Keratinocyte (primary cell): ENCODE measurements around the gene OR5K3.

Source experiments
- EZH2 ChIP-seq: IDR thresholded peaks from one replicate; pipeline ENCODE4 v1.6.1; 2012; ENCODE audit warnings: inconsistent platforms, mild to moderate bottlenecking, low read length, moderate library complexity
- TF ChIP-seq, protein P1 (sequence below), 3 experiments: IDR thresholded peaks in 1 of 3; conservative IDR thresholded peaks in 1 of 3; optimal IDR thresholded peaks in 1 of 3; 2 replicates in 2 of 3; 3 replicates in 1 of 3; pipeline versions ENCODE3 to v1.5.1; 2011; ENCODE audit warnings: low read length in 3 of 3, mild to moderate bottlenecking in 3 of 3, moderate library complexity in 2 of 3, control low read depth in 1 of 3, inconsistent platforms in 1 of 3; ENCODE audit not compliant: insufficient read depth in 2 of 3; ENCODE audit errors: extremely low read depth in 1 of 3

GRCh38 chr3:98341758-98342157 is 48.7 kb upstream of the OR5K3 start:
- TF ChIP-seq, protein P1, sequence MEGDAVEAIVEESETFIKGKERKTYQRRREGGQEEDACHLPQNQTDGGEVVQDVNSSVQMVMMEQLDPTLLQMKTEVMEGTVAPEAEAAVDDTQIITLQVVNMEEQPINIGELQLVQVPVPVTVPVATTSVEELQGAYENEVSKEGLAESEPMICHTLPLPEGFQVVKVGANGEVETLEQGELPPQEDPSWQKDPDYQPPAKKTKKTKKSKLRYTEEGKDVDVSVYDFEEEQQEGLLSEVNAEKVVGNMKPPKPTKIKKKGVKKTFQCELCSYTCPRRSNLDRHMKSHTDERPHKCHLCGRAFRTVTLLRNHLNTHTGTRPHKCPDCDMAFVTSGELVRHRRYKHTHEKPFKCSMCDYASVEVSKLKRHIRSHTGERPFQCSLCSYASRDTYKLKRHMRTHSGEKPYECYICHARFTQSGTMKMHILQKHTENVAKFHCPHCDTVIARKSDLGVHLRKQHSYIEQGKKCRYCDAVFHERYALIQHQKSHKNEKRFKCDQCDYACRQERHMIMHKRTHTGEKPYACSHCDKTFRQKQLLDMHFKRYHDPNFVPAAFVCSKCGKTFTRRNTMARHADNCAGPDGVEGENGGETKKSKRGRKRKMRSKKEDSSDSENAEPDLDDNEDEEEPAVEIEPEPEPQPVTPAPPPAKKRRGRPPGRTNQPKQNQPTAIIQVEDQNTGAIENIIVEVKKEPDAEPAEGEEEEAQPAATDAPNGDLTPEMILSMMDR (optimal IDR thresholded peaks at IDR 0.05 in 1 of 3, IDR thresholded peaks at IDR 0.05 in 1 of 3, conservative IDR thresholded peaks at IDR 0.05 in 1 of 3; ENCODE audit: extremely low read depth in 1 of 3, insufficient read depth in 2 of 3, low read length in 3 of 3): no peak
- no peak for TF ChIP-seq EZH2
